ENCODE results near the gene KCNIP1. TPM values are rescaled to one million over a fixed set of nuclear protein-coding genes. Genes with fewer than 3 reads are reported as not detected.

The KCNIP1 gene
- total and polyA plus RNA-seq, 7 donors = 0.03 TPM; not detected in 6

GRCh38 chr5:170497311-170498038 is 6.3 kb upstream of the KCNIP1 start:
- no peak for ATAC-seq

GRCh38 chr5:170498811-170499351 is 4.9 kb upstream of the KCNIP1 start:
- DNase-seq (no peak), ATAC-seq (no peak)
- 83 to 90% (median 87%) methylated on average over 5 of the region's 5 CpGs for WGBS, 3 donors
- TF ChIP-seq CTCF (IDR thresholded peaks at IDR 0.05) = no peak
- Histone ChIP-seq H3K4me3 (no peak overlapping the region), H3K27ac (no peak overlapping the region), H3K36me3 (ENCODE audit: insufficient read depth in 1 of 2, low read depth in 1 of 2) (no peaks in the 10 kb centered on the region), H3K27me3 (ENCODE audit: insufficient read depth in 3 of 3, low read length in 2 of 3) (peaks cover 0 to 15% (median 9%) of the 10 kb centered on the region in 3 donors), H3K9me3 (no peaks in the 10 kb centered on the region), H3K4me1 (no peaks in the 10 kb centered on the region)
- intact Hi-C loops (cut with DNase I) = no loop called here

More at GRCh38 chr5:170497311-170498038, 6.3 kb upstream of the KCNIP1 start:
- WGBS, 3 donors = 38 to 48% (median 41%) methylated on average over 13 of the region's 13 CpGs
- Histone ChIP-seq H3K4me1 (no peaks in the 10 kb centered on the region), H3K27ac (no peak overlapping the region), H3K9me3 (no peaks in the 10 kb centered on the region), H3K4me3 (no peak overlapping the region), H3K27me3 (ENCODE audit: insufficient read depth in 3 of 3, low read length in 2 of 3) (peaks cover 0 to 9% (median 6%) of the 10 kb centered on the region in 3 donors), H3K36me3 (ENCODE audit: insufficient read depth in 1 of 2, low read depth in 1 of 2) (no peaks in the 10 kb centered on the region)
- DNase-seq = no peak
- intact Hi-C loops (cut with DNase I) = no loop called here
- no peak for TF ChIP-seq CTCF (IDR thresholded peaks at IDR 0.05)

- no peaks in the 10 kb centered on the region for H3K9me3 ChIP-seq
- no peaks in the 10 kb centered on the region for H3K36me3 ChIP-seq (ENCODE audit: insufficient read depth in 1 of 2, low read depth in 1 of 2)
- H3K27me3 ChIP-seq (ENCODE audit: insufficient read depth in 3 of 3, low read length in 2 of 3) = peaks cover 0 to 22% (median 16%) of the 10 kb centered on the region in 3 donors
- H3K4me1 ChIP-seq = no peaks in the 10 kb centered on the region
- no peak for DNase-seq
- intact Hi-C loops (cut with DNase I) = no loop called here
- no peak overlapping the region for H3K4me3 ChIP-seq
- no peak for TF ChIP-seq CTCF (IDR thresholded peaks at IDR 0.05)
- 95 to 100% (median 98%) methylated on average over 2 of the region's 2 CpGs for WGBS, 3 donors
- no peak for ATAC-seq
- no peak overlapping the region for H3K27ac ChIP-seq
These were observed 4.2 kb upstream of the KCNIP1 start for GRCh38 chr5:170499621-170500020.

GRCh38 chr5:170501361-170501760 is 2.5 kb upstream of the KCNIP1 start:
- peaks cover 0 to 37% (median 18%) of the 10 kb centered on the region in 3 donors for H3K27me3 ChIP-seq (ENCODE audit: insufficient read depth in 3 of 3, low read length in 2 of 3)
- WGBS, 3 donors = 89 to 93% (median 90%) methylated on average over 1 of the region's 1 CpG
- no peaks in the 10 kb centered on the region for H3K9me3 ChIP-seq

More at GRCh38 chr5:170501361-170501760, 2.5 kb upstream of the KCNIP1 start:
- ATAC-seq (no peak), DNase-seq (no peak)
- no peak overlapping the region for H3K27ac ChIP-seq
- no peaks in the 10 kb centered on the region for H3K36me3 ChIP-seq (ENCODE audit: insufficient read depth in 1 of 2, low read depth in 1 of 2)
- no peak overlapping the region for H3K4me3 ChIP-seq
- intact Hi-C loops (cut with DNase I) = no loop called here
- no peak for TF ChIP-seq CTCF (IDR thresholded peaks at IDR 0.05)
- H3K4me1 ChIP-seq = no peaks in the 10 kb centered on the region

Measured in psoas muscle (tissue), 8 donors.